Left colon (tissue), 2 donors: ENCODE measurements around the gene ADAM33. TPM values are rescaled to one million over a fixed set of nuclear protein-coding genes. Genes with fewer than 3 reads are reported as not detected.

Source experiments
- ATAC-seq: fragments of 200-7000 bp; cut with Tn5 transposase; one replicate; pipeline ENCODE4 v1.9.1; 2020; ENCODE audit warnings: mild to moderate bottlenecking, moderate library complexity
- DNase-seq, 2 donors: peaks; one replicate each; pipeline ENCODE4 v3.0.0-alpha.2; 2020
- intact Hi-C, 2 donors: fragments of 100-400 bp; cut with DNase I in 1 of 2; cut with micrococcal nuclease in 1 of 2; formaldehyde crosslinking; loops; one replicate each; pipeline versions ENCODE4 v1.11.2 to v1.14.0; 2022; cut with DNase I, micrococcal nuclease
- long read RNA-seq: library from polyadenylated mRNA; unstranded; transcript quantifications from one replicate; pipeline ENCODE4 v2.0.0, GENCODE V29; 2021
- total RNA-seq, 2 donors: library from RNA; stranded (reverse); fragmentation: NEBNext Ultra II Directional; extraction: Animal tissue kit (Norgen Biotek cat#: 25700); gene quantifications; one replicate each; pipeline ENCODE4 v1.2.1, GENCODE V29; 2021
- donor health status: DM: no; HTN: no; CAD: no.
- donor health status: DM: yes; HTN: yes; CAD: no.

Gene ADAM33
- 10 to 100 TPM in 1 of 2 donors, 1 to 10 TPM in 1; 6.4 to 20.7 TPM for total RNA-seq
- long read RNA-seq, partial matches to known transcripts: 1 of 5 reads
- long read RNA-seq, other reads (novel, unspliced or antisense): 4 of 5 reads

DNA sequence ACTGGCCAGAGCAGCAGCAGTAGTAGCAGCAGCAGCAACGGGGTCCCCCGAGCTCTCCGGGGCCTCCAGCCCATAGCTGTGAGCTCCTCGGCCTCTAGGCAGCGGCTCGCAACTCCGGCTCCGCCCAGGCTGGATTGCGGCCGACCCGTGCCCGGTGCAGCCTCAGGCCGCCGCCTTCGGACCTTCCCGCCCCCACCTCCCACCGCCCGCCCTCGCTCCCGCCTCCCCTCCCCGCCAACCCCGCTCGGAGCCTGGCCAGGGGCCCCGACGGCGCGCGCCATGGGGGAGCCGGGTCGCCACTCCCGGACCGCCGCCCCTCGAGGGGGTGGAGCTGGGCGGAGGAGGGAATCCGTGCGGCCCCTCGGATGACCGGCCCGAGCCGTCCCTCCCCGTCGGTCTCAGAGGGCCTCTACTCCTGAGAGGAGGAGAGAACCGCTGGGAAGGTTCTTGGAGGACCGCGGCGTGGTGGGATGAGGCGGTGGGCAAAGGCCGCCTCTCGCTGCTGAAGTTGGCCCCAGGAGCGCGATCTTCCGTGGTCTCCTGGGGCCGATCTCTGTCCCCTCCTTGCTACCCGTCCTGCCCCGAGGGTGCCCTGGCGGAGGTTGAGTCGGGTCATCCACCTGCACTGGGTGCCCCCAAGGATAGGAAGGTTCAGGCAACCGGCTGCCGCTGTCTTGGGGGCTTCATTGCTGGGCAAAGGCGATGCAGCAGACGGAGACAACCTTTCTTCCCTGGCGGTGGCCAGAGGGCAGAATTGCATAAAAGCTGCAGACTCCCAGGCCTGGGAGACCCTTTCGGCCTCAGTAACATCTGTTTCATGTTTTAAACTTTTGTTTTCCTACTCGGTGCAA lies at the start of gene ADAM33:
Gene ADAM33 (minus strand): TSS at position 80 of the 851 bp plus-strand sequence. CDS start 6 bp downstream, at position 74.
- DNase-seq (peak in 1 of 2 donors; percentile 29), ATAC-seq (peak; percentile 29)
- intact Hi-C loops: no loop called here

- DNase-seq: peak in 1 of 2 donors; percentile 14
- intact Hi-C loops: no loop called here
- ATAC-seq: no peak
These were observed 49.2 kb upstream of the ADAM33 start for GRCh38 chr20:3730803-3731672.

DNA sequence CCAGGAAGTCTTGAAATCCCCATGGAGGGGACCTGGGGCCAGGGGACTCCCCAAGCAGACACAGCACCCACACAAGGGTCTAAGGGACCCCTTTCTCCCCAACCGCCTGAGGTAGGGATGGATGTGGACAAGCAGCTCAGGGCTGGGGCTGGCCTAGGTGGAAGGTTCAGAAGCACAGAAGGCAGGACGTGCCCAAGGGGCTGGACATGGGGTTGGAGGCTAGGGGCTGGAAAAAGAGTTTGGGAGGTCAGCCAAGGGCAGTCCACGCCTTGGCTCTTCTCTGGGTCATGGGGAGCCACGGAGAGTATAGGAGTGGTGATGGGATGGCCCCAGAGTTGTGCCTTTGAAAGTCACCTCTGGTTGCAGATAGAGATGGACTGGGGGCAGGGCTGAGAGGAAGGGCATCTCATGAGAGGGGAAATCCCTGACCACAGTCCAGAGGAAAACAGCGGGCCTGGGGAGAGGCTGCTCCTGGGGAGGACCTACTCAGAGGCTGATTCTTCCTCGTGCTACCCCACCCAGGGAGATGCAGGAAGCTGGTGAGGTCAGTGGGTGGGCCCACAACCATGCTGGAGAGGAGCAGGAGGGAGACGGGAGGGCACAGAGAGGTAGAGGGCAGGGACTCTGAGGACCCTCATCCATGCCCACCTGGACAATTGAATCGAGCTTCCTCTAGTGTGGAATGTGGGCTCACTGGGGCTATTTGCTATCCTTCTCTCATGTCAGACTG lies 48.2 kb upstream of the ADAM33 start:
- ATAC-seq (no peak), DNase-seq (no peak)
- intact Hi-C loops: no loop called here

GRCh38 chr20:3729378-3729777 lies 47.6 kb upstream of the ADAM33 start:
- no peak for ATAC-seq
- intact Hi-C loops: no loop called here

DNA sequence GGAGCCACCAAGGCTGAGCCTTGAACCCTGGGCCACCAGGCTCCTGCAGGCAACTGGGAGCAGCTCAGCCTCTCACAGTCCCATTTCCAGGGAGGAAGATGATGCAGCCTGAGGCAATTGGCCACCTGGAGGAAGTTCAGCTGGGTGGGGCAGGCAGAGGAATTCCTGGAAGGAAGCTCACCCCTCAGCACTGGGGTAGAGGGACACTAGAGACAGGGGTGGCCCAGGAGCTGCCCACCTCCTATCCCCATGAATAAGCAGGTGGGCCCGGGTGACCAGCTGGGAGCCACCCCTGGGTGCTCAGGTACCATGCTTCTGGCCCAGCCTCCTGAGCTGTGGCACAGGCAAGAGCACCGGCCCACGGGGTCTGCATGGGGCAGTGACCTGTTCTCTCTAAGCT lies 47.1 kb upstream of the ADAM33 start:
- intact Hi-C loops: no loop called here
- DNase-seq: no peak
- no peak for ATAC-seq

More at GRCh38 chr20:3729378-3729777, 47.6 kb upstream of the ADAM33 start:
- no peak for DNase-seq

DNA sequence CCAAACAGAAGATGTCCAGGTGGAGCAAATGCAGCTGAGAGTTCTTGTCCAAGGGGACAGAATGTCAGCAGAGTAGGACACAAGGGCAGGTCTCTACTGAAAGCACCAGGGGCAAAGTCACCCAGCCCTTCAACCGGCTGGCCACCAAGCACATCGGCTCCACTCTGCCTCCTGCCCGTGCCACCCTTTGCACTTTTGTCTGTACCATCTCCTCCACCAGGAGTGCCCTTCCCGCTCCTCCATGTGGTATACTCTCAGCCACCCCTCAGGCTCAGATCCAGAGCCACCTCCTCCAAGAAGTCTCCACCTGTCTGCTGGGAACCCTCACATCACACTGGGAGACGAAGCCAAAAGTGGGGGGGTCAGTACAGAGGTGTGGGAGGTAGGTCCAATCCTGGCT lies 46.5 kb upstream of the ADAM33 start:
- ATAC-seq (no peak), DNase-seq (no peak)
- intact Hi-C loops: no loop called here

- ATAC-seq: no peak
- intact Hi-C loops: no loop called here
- no peak for DNase-seq
These were observed 45.7 kb upstream of the ADAM33 start for GRCh38 chr20:3727401-3728021.

DNA sequence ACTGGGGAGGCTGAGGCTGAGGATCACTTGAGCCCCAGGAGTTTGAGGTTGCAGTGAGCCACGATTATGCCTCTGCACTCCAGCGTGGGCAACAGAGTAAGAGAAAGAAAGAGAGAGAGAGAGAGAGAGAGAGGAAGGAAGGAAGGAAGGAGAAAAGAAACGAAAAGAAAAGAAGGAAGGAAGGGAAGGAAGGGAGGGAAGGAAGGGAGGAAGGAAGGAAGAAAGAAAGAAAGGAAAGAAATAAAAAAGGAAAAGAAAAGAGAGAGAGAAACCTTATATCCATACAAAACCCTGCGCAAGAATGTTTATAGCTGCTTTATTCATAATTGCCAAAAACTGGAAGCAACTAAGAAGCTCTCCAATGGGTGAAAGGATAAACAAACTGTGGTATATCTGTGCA lies 42.5 kb upstream of the ADAM33 start:
- no peak for ATAC-seq
- DNase-seq: no peak
- intact Hi-C loops: no loop called here

DNA sequence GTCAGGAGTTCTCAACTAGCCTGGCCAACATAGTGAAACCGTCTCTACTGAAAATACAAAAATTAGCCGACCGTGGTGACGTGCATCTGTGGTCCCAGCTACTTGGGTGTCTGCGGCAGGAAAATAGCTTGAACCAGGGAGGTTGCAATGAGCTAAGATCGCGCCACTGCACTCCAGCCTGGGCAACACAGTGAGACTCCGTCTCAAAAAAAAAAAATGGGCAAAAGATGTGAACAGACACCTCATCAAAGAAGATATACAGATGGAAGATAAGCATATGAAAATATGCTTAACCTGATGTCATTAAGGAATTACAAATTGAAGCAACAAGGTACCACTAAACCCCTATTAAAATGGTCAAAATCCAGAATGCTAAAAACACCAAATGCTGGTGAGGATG lies 41.5 kb upstream of the ADAM33 start:
- intact Hi-C loops: no loop called here
- ATAC-seq (no peak), DNase-seq (no peak)

DNA sequence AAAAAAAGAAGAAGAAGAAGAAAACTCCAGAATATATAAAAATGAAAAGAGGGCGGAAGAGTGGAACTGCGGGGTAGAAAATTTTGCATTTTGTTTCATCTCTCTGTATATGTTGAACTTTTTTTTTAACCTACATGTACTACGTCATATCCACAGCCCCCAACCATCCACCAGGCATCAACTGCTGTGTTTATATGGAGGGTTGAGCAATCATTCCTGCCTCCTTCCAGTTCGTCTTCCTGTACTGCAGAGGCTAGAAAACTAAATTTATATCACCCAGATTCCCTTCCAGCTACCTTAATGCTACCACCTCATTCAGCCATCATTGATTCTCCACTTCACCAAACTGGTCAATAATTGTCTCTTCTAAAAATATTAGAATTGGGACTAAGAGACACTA lies 40.1 kb upstream of the ADAM33 start:
- intact Hi-C loops: no loop called here
- no peak for ATAC-seq
- DNase-seq: no peak

DNA sequence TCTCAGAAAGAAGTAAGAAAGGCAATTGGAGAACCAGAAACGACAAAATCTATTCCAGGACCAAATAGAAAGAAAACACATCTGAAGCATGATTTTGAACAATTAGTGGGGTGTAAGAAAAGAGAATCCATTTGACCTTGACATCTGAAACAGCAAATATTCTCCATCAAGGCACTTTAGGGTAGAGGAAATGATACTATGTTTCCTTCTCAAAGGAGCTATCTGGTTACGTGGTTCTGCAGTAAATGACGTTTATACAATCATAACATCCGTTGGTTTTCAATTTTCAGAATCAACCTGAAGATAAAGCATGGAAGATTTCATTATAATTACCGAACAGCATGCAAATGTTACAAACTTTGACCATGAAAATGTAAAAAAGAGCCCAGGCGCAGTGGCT lies 38.8 kb upstream of the ADAM33 start:
- intact Hi-C loops: no loop called here

DNA sequence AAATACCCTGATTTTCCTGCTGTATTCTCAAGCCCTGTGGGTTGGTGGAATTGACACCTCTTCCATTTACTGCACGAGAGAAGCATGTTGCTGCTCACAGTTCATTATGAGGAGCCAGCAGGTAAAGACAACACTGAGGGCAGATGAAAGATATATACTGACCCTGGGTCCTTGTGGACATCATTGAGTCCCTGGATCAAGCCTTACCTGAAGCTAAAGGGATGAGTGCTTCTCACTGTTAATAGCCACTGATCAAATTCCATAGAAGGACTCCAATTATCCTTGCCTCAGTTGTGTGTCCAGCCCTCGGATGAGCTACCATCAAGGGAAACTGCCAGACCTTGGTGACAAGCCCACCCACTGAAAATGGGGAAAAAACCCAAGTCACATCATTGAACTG lies 38.3 kb upstream of the ADAM33 start:
- no peak for ATAC-seq
- no peak for DNase-seq
- intact Hi-C loops: no loop called here

More for the DNA sequence above, 38.8 kb upstream of the ADAM33 start:
- ATAC-seq: no peak
- no peak for DNase-seq

- DNase-seq (no peak), ATAC-seq (no peak)
- intact Hi-C loops: no loop called here
These were observed 37.2 kb upstream of the ADAM33 start for GRCh38 chr20:3719046-3719445.

DNA sequence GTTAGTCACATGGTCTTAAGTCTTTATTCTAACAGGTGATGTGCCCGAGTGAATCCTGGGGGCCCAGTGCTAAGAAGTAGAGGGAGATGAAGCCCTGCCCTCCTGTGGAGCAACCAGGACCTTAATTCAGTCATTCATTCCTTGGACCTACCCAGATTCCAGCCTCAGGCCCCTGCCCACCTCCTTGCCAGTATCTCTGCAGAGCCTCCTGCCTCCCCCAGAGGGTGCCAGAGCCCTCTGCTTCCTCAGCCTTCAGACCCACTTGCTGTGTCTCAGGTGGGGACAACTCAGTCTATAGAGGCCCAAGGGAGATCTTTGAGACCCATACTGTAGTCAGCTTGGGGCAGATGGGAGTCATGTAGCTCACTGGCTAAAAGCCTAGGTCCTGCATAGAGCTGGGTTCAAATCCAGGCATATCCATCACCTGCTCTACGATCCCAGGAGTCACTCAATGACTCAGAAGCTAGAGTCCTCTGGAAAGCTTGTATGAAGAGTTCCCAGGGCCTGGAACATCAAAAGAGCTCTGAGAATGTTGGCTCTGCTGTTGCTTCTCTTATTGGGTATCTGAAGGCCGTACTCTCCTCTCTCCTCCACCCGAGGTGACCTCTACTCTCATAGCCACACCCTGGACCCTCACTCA lies 34.5 kb upstream of the ADAM33 start:
- DNase-seq (no peak), ATAC-seq (peak; percentile 72)
- intact Hi-C loops: no loop called here

DNA sequence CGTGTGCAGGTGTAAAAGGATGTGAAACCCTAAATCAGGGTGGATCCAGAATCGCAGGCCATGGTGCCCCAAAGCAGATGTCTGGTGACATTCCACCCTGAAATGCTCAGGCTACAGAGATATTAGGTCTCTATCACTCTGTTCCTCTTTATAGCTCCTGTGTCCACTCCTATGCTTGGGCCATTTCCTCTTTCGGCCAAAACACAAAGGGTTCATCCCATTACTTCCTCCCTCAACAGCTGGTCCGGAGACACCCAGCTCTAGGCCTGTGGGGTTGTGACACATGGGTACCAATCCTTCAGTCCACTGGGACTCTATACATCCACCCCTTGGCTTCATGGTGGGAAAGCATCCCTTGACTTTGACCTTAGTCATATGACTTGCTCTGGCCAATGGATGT lies 32.3 kb upstream of the ADAM33 start:
- intact Hi-C loops: no loop called here
- ATAC-seq: no peak
- no peak for DNase-seq

DNA sequence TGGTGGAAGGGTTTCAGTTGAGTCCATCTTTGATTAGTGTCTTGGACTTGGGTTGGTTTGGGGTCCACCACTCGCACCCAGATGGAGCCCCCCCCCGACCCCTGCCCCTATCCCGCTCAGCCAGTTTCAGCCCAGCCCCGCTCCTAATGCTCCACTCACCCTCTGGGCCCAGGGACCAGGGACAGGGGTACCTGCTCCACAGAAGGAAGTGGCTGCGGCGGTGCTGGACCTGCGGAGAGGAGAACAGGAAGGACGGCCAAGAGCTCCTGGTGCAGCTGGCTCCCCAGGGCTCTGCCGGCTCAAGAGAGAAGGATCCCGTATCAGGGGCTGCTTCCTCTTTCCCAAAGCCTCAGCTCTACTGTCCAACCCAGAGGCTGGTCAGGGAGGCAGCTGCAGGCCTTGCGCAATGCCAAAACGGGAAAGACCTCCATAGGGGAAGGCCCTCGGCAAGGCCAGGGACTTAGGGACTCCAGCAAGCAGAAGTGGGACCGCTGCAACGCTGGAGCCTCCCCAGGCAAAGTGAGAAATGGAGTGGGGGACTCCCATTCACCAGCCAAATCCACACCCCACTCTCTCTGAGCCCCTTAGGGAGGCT lies 30.6 kb upstream of the ADAM33 start, which contains the start of gene SIGLEC1:
Gene SIGLEC1 (minus strand): TSS at position 322 of the 595 bp plus-strand sequence. CDS start 5,472 bp downstream, outside the sequence.
- intact Hi-C loops: no loop called here
- peak; percentile 20 for ATAC-seq
- DNase-seq: peak; percentile 43 to 67

DNA sequence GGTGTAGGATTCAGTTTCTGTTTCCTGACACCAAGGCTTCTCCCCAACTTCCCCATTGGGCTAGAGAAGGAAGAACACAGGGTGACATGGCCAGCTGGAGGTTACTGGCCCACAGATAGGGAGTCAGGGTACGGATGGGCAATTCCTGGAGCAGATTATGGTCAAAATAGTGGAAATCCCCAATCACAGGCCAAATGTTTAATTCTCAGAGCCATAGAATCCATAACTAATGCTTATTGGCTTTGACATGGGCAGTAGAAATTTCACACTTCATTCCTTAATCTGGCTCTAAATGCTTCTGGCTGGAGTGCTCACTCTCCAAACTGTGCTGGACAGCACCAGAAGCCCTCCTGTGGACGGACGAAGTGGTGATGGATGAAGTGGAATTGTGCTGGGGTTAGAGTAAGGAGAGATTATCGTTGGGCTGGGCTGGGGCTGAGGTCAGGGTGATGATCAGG lies 29.7 kb upstream of the ADAM33 start:
- intact Hi-C loops: loop anchor here in 1 of 2 donors (2.0 kb wide), 1 partner anchor 35 kb away; no protein-coding TSS in a partner anchor
- ATAC-seq (no peak), DNase-seq (no peak)
